Muscle layer of colon (tissue), 2 donors: ENCODE measurements around the gene SLC38A3.

Experiments used
- H3K27ac ChIP-seq: one replicate; pipeline ENCODE4 v1.7.0; 2013; ENCODE audit warnings: low read depth, mild to moderate bottlenecking, low read length, moderate library complexity
- H3K27me3 ChIP-seq, 2 donors: one replicate each; pipeline ENCODE4 v1.7.0; 2013; ENCODE audit warnings: low read length in 2 of 2, mild to moderate bottlenecking in 2 of 2; ENCODE audit not compliant: insufficient read depth in 2 of 2, control insufficient read depth in 1 of 2
- H3K36me3 ChIP-seq: one replicate; pipeline ENCODE4 v1.7.0; 2013; ENCODE audit warnings: mild to moderate bottlenecking, low read length; ENCODE audit not compliant: insufficient read depth
- H3K4me1 ChIP-seq: one replicate; pipeline ENCODE4 v1.7.0; 2013; ENCODE audit warnings: mild to moderate bottlenecking, low read length; ENCODE audit not compliant: insufficient read depth
- H3K4me3 ChIP-seq, 2 donors: one replicate each; pipeline ENCODE4 v1.7.0; 2013; ENCODE audit warnings: low read length in 2 of 2, low read depth in 1 of 2, mild to moderate bottlenecking in 1 of 2, moderate library complexity in 1 of 2
- H3K9ac ChIP-seq: one replicate; pipeline ENCODE4 v1.7.0; 2013; ENCODE audit warnings: low read length
- H3K9me3 ChIP-seq: one replicate; pipeline ENCODE4 v1.7.0; 2013; ENCODE audit warnings: mild to moderate bottlenecking, low read length
- donor health status: abdominal sarcoma.
- donor health status: Adenocarcinoma of cecum.

The SLC38A3 gene

GRCh38 chr3:50266836-50267235 is 61.8 kb downstream of the SLC38A3 start:
- H3K4me1 ChIP-seq = peaks cover 58% of the 10 kb centered on the region
- no peaks in the 10 kb centered on the region for H3K9me3 ChIP-seq
- peak overlapping the region; percentile 91 for H3K9ac ChIP-seq
- peak overlapping the region; percentile 37 to 79 for H3K4me3 ChIP-seq
- peaks cover 7% of the 10 kb centered on the region for H3K36me3 ChIP-seq
- H3K27ac ChIP-seq = peak overlapping the region; percentile 82
- no peaks in the 10 kb centered on the region for H3K27me3 ChIP-seq

- Histone ChIP-seq H3K36me3 (peaks cover 7% of the 10 kb centered on the region), H3K4me3 (peak overlapping the region; percentile 37 to 79), H3K27me3 (no peaks in the 10 kb centered on the region), H3K27ac (peak overlapping the region; percentile 82), H3K4me1 (peaks cover 58% of the 10 kb centered on the region), H3K9me3 (no peaks in the 10 kb centered on the region), H3K9ac (peak overlapping the region; percentile 91)
Observed at GRCh38 chr3:50267280-50267913, 62.3 kb downstream of the SLC38A3 start.

- Histone ChIP-seq H3K27ac (peak overlapping the region; percentile 82), H3K27me3 (no peaks in the 10 kb centered on the region), H3K36me3 (peaks cover 7% of the 10 kb centered on the region), H3K9ac (peak overlapping the region; percentile 91), H3K9me3 (no peaks in the 10 kb centered on the region), H3K4me1 (peaks cover 61% of the 10 kb centered on the region), H3K4me3 (peak overlapping the region; percentile 37 to 79)
Observed at GRCh38 chr3:50268276-50268675, 63.2 kb downstream of the SLC38A3 start.

GRCh38 chr3:50268703-50269451 is 63.8 kb downstream of the SLC38A3 start, which contains the start of gene SEMA3B:
TSS of gene SEMA3B (plus strand) at chr3:50269147. CDS start at chr3:50269241, 94 bp downstream.
- no peaks in the 10 kb centered on the region for H3K27me3 ChIP-seq
- H3K9ac ChIP-seq = peak within 1 kb of the TSS; percentile 91
- peak within 1 kb of the TSS; percentile 37 to 79 for H3K4me3 ChIP-seq
- no peaks in the 10 kb centered on the region for H3K9me3 ChIP-seq
- peaks cover 7% of the 10 kb centered on the region for H3K36me3 ChIP-seq
- H3K27ac ChIP-seq = peak within 1 kb of the TSS; percentile 82
- H3K4me1 ChIP-seq = peaks cover 61% of the 10 kb centered on the region

GRCh38 chr3:50269460-50269859 is 64.4 kb downstream of the SLC38A3 start:
- H3K9me3 ChIP-seq = no peaks in the 10 kb centered on the region
- H3K27me3 ChIP-seq = peaks cover 0 to under 1% of the 10 kb centered on the region in 2 donors
- H3K27ac ChIP-seq = peak overlapping the region; percentile 77
- peaks cover 55% of the 10 kb centered on the region for H3K4me1 ChIP-seq
- H3K4me3 ChIP-seq = peak overlapping the region; percentile 12 to 79
- H3K9ac ChIP-seq = peak overlapping the region; percentile 66
- H3K36me3 ChIP-seq = peaks cover 7% of the 10 kb centered on the region

- peak overlapping the region; percentile 77 for H3K27ac ChIP-seq
- no peak overlapping the region for H3K9ac ChIP-seq
- H3K4me1 ChIP-seq = peaks cover 51% of the 10 kb centered on the region
- H3K4me3 ChIP-seq = peak overlapping the region in 1 of 2 donors; percentile 79
- H3K36me3 ChIP-seq = peaks cover 7% of the 10 kb centered on the region
- H3K27me3 ChIP-seq = peaks cover 0 to 6% of the 10 kb centered on the region in 2 donors
- H3K9me3 ChIP-seq = no peaks in the 10 kb centered on the region
Observed at GRCh38 chr3:50269977-50270413, 64.9 kb downstream of the SLC38A3 start.

GRCh38 chr3:50270422-50271224 is 65.6 kb downstream of the SLC38A3 start:
- H3K36me3 ChIP-seq = peaks cover 7% of the 10 kb centered on the region
- H3K27ac ChIP-seq = peak overlapping the region; percentile 77
- H3K4me3 ChIP-seq = peak overlapping the region in 1 of 2 donors; percentile 79
- no peak overlapping the region for H3K9ac ChIP-seq
- no peaks in the 10 kb centered on the region for H3K9me3 ChIP-seq
- H3K27me3 ChIP-seq = peaks cover 0 to 11% of the 10 kb centered on the region in 2 donors
- peaks cover 44% of the 10 kb centered on the region for H3K4me1 ChIP-seq
